GM12878 (cell line): Measurements from ENCODE around the gene PTPMT1. TPM values are rescaled to one million over a fixed set of nuclear protein-coding genes. Genes with fewer than 3 reads are reported as not detected.

Source experiments
- ATAC-seq: fragments of 200-7000 bp; cut with Tn5 transposase; 3 replicates; pipeline ENCODE4 v1.9.1; 2020; ENCODE audit warnings: mild to moderate bottlenecking, moderate library complexity
- BruUV-seq: library from RNA; stranded (reverse); fragments of 400-500 nt; replicated peaks from 2 replicates; lab custom pipeline; 2021; lab: Mats Ljungman, UMichigan
- CTCF ChIA-PET: fragments of 300-600 bp; sonication (Branson Sonifier 250); formaldehyde crosslinking; extraction: SDS; loops from one replicate; lab custom pipeline; 2021; ENCODE audit warnings: inconsistent platforms; lab: Yijun Ruan, JAX
- POLR2A ChIA-PET: fragments of 350-600 bp; formaldehyde crosslinking; extraction: SDS; loops from one replicate; lab custom pipeline; 2021; ENCODE audit warnings: inconsistent platforms; lab: Charles Lee
- RAD21 ChIA-PET: fragments of 300-600 bp; sonication (Branson Sonifier 250); formaldehyde crosslinking; loops from one replicate; lab custom pipeline; 2023; ENCODE audit warnings: antibody characterized with exemption; ENCODE audit not compliant: unreplicated experiment; lab: Charles Lee
- SMC1A ChIA-PET: fragments of 300-600 bp; sonication (Branson Sonifier 250); formaldehyde crosslinking; loops from one replicate; lab custom pipeline; 2023; ENCODE audit not compliant: unreplicated experiment, uncharacterized antibody; lab: Charles Lee
- DNase-seq: peaks from one replicate; pipeline ENCODE4 v3.0.0-alpha.2; 2011; ENCODE audit warnings: low read depth, low spot score
- FAIRE-seq: peaks from 3 replicates; lab custom pipeline; 2011; peaks lifted over from hg19 to GRCh38; lab: Jason Lieb, UNC
- H2AFZ ChIP-seq: 2 replicates; pipeline ENCODE4 v1.6.0; 2011; ENCODE audit warnings: low read depth, low read length, control low read depth; ENCODE audit not compliant: control insufficient read depth
- H3K27ac ChIP-seq: 2 replicates; pipeline ENCODE4 v1.5.1; 2011; ENCODE audit warnings: control low read depth; ENCODE audit not compliant: control insufficient read depth, insufficient read depth
- H3K27me3 ChIP-seq, 2 experiments: replicated peaks in 1 of 2; 2 replicates each; pipeline versions ENCODE4 v1.6.0 to v1.6.1; 2011; ENCODE audit warnings: low read length in 1 of 2; ENCODE audit not compliant: control insufficient read depth in 2 of 2, insufficient read depth in 2 of 2
- H3K36me3 ChIP-seq, 2 experiments: 2 replicates each; pipeline ENCODE4 v1.5.1; 2011; ENCODE audit warnings: low read length in 1 of 2; ENCODE audit not compliant: control insufficient read depth in 2 of 2, insufficient read depth in 2 of 2
- H3K4me1 ChIP-seq: 2 replicates; pipeline ENCODE4 v1.6.1; 2011; ENCODE audit warnings: mild to moderate bottlenecking, low read length, moderate library complexity, mixed read lengths; ENCODE audit not compliant: control insufficient read depth, insufficient read depth
- H3K4me2 ChIP-seq: 2 replicates; pipeline ENCODE4 v1.6.0; 2011; ENCODE audit warnings: control low read depth; ENCODE audit not compliant: control insufficient read depth, insufficient read depth
- H3K4me3 ChIP-seq: fragments of 200-600 bp; sonication (generic); 2 replicates; pipeline ENCODE4 v1.5.1; 2016
- H3K79me2 ChIP-seq: 2 replicates; pipeline ENCODE4 v1.6.0; 2011; ENCODE audit warnings: low read length; ENCODE audit not compliant: control insufficient read depth, insufficient read depth
- H3K9ac ChIP-seq: 2 replicates; pipeline ENCODE4 v1.8.0; 2011; ENCODE audit warnings: low read length, control low read depth, mixed read lengths; ENCODE audit not compliant: control insufficient read depth, insufficient read depth
- H3K9me3 ChIP-seq: replicated peaks from 3 replicates; pipeline ENCODE4 v1.5.1; 2011; ENCODE audit warnings: mild to moderate bottlenecking, low read length; ENCODE audit not compliant: control insufficient read depth, insufficient read depth
- H4K20me1 ChIP-seq: 2 replicates; pipeline ENCODE4 v1.6.0; 2011; ENCODE audit not compliant: control insufficient read depth, insufficient read depth
- CREB1 ChIP-seq: IDR thresholded peaks from 2 replicates; pipeline ENCODE4 v1.6.1; 2012; ENCODE audit warnings: low read depth, mild to moderate bottlenecking, inconsistent platforms
- EED ChIP-seq: sonication (generic); IDR thresholded peaks from 2 replicates; pipeline ENCODE4 v1.6.1; 2016; ENCODE audit warnings: antibody characterized with exemption, low read depth
- ETV6 ChIP-seq, 2 experiments: fragments of 450-650 bp in 1 of 2; IDR thresholded peaks in 1 of 2; conservative IDR thresholded peaks in 1 of 2; 2 replicates each; pipeline ENCODE4 v1.6.1; 2014; ENCODE audit warnings: antibody characterized with exemption in 1 of 2, borderline replicate concordance in 1 of 2, low read depth in 1 of 2, mild to moderate bottlenecking in 1 of 2, moderate library complexity in 1 of 2
- NR2C1 ChIP-seq: fragments of 450-650 bp; IDR thresholded peaks from 2 replicates; pipeline ENCODE4 v1.6.1; 2017; ENCODE audit warnings: antibody characterized with exemption, mild to moderate bottlenecking, moderate library complexity
- RAD51 ChIP-seq: fragments of 450-650 bp; IDR thresholded peaks from 2 replicates; pipeline ENCODE4 v1.6.1; 2016; ENCODE audit warnings: moderate library complexity, mild to moderate bottlenecking, inconsistent platforms
- RB1 ChIP-seq: fragments of 450-650 bp; formaldehyde crosslinking; IDR thresholded peaks from 2 replicates; pipeline ENCODE4 v1.6.1; 2017; ENCODE audit warnings: mild to moderate bottlenecking, borderline replicate concordance
- RELA ChIP-seq: fragments of 450-650 bp; IDR thresholded peaks from 2 replicates; pipeline ENCODE4 v1.8.0; 2014; ENCODE audit warnings: borderline replicate concordance; ENCODE audit not compliant: partially characterized antibody
- ZNF687 ChIP-seq: fragments of 450-650 bp; IDR thresholded peaks from 2 replicates; pipeline ENCODE4 v1.6.1; 2017; ENCODE audit warnings: mild to moderate bottlenecking, moderate library complexity
- ZZZ3 ChIP-seq: IDR thresholded peaks from 2 replicates; pipeline ENCODE4 v1.6.1; 2011; ENCODE audit warnings: low read depth; ENCODE audit not compliant: control insufficient read depth, insufficient read length
- WGBS: methylation state at CpG from one replicate; pipeline ENCODE4 v1.1.6; 2016; ENCODE audit warnings: low lambda C conversion rate; ENCODE audit not compliant: insufficient replicate concordance, insufficient coverage; ENCODE audit errors: missing lambda C conversion rate; 5-methylcytosine and 5-hydroxymethylcytosine counted together
- in situ Hi-C: fragments of 300-500 bp; cut with MboI; formaldehyde crosslinking; loops from 9 replicates; pipeline ENCODE4 v1.14.3; 2018; ENCODE audit warnings: mixed read lengths
- intact Hi-C: fragments of 100-400 bp; cut with micrococcal nuclease; formaldehyde crosslinking; loops from one replicate; pipeline ENCODE4 v1.14.2; 2022; ENCODE audit not compliant: unreplicated experiment
- polyA plus RNA-seq, 11 experiments: library from polyadenylated mRNA; depleted of rRNA in 4 of 11; unstranded in 6 of 11; stranded (reverse) in 5 of 11; fragments of >200 nt; fragmentation: Nextera tagmentation in 4 of 11; fragmentation: Illumina TruSeq in 1 of 11; extraction: Ambion mirVana in 4 of 11; extraction: Trizol in 1 of 11; gene quantifications; 1 replicate in 1 of 11; 2 replicates in 10 of 11; pipeline versions ENCODE4 v1.2.1 to v1.2.3, GENCODE V29; 2011 to 2016; ENCODE audit warnings: inconsistent platforms in 2 of 11, missing spikeins in 2 of 11, low read depth in 1 of 11
- total RNA-seq, 4 experiments: library from RNA; depleted of rRNA in 3 of 4; stranded (reverse); fragments of >200 nt in 3 of 4; fragmentation: Illumina TruSeq in 1 of 4; extraction: Trizol in 1 of 4; gene quantifications; 2 replicates each; pipeline versions ENCODE4 v1.2.1 to v1.2.3, GENCODE V29; 2013 to 2021
- TF ChIP-seq, protein P1 (sequence below): fragments of 450-650 bp; IDR thresholded peaks from 2 replicates; pipeline ENCODE4 v1.6.1; 2017; ENCODE audit warnings: mild to moderate bottlenecking, moderate library complexity

Gene PTPMT1
- total and polyA plus RNA-seq, 10 of the 15 experiments (the other 5 are each of a cell fraction or from before 2014, with no cell fraction given): 12.0 to 116 (median 58.2) TPM

DNA sequence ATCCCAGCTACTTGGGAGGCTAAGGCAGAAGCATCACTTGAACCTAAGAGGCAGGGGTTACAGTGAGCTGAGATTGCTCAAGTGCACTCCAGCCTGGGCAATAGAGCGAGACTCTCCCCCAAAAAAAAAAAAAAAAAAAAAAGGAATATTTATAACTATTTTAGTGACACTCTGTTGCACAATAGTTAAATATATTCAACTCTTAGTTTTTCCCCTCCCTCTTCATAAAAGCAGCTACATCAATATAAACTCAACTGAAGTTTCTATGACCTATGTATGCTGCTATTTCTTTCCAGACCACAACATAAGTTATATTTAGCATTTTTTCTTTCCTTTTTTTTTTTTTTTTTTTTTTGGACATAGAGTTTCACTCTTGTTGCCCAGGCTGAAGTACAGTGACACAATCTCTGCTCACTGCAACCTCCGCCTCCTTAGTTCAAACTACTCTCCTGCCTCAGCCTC is 31.7 kb upstream of the PTPMT1 start:
- Histone ChIP-seq H3K4me1 (no peaks in the 10 kb centered on the region; the same call in 1 of the 2 replicates), H3K36me3 (peaks cover 0 to 10% of the 10 kb centered on the region in 2 experiments), H3K4me2 (no peak overlapping the region), H4K20me1 (no peaks in the 10 kb centered on the region), H3K27me3 (no peaks in the 10 kb centered on the region), H3K27ac (no peak overlapping the region), H3K79me2 (peaks cover 81% of the 10 kb centered on the region), H3K9me3 (no peaks in the 10 kb centered on the region), H3K4me3 (no peak overlapping the region), H3K9ac (no peak overlapping the region), H2AFZ (no peak overlapping the region)
- POLR2A ChIA-PET: interaction anchor here (0.5 to 3.9 kb wide), 7 partner anchors 8 to 299 kb away, joined by 3 to 16 read pairs (median 4); partner anchors contain the start of genes CELF1 and MTCH2
- TF ChIP-seq RELA: no peak
- no peak for TF ChIP-seq NR2C1
- no peak for TF ChIP-seq CREB1
- TF ChIP-seq EED: no peak
- TF ChIP-seq ETV6 (conservative IDR thresholded peaks at IDR 0.05 in 1 of 2, IDR thresholded peaks at IDR 0.05 in 1 of 2; ENCODE audit: borderline replicate concordance in 1 of 2, low read depth in 1 of 2): no peak
- no peak for TF ChIP-seq ZZZ3
- no peak for TF ChIP-seq RAD51
- TF ChIP-seq, protein P1, sequence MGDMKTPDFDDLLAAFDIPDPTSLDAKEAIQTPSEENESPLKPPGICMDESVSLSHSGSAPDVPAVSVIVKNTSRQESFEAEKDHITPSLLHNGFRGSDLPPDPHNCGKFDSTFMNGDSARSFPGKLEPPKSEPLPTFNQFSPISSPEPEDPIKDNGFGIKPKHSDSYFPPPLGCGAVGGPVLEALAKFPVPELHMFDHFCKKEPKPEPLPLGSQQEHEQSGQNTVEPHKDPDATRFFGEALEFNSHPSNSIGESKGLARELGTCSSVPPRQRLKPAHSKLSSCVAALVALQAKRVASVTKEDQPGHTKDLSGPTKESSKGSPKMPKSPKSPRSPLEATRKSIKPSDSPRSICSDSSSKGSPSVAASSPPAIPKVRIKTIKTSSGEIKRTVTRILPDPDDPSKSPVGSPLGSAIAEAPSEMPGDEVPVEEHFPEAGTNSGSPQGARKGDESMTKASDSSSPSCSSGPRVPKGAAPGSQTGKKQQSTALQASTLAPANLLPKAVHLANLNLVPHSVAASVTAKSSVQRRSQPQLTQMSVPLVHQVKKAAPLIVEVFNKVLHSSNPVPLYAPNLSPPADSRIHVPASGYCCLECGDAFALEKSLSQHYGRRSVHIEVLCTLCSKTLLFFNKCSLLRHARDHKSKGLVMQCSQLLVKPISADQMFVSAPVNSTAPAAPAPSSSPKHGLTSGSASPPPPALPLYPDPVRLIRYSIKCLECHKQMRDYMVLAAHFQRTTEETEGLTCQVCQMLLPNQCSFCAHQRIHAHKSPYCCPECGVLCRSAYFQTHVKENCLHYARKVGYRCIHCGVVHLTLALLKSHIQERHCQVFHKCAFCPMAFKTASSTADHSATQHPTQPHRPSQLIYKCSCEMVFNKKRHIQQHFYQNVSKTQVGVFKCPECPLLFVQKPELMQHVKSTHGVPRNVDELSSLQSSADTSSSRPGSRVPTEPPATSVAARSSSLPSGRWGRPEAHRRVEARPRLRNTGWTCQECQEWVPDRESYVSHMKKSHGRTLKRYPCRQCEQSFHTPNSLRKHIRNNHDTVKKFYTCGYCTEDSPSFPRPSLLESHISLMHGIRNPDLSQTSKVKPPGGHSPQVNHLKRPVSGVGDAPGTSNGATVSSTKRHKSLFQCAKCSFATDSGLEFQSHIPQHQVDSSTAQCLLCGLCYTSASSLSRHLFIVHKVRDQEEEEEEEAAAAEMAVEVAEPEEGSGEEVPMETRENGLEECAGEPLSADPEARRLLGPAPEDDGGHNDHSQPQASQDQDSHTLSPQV: no peak
- TF ChIP-seq ZNF687: no peak
- TF ChIP-seq RB1: no peak
- intact Hi-C loops (no loop called here), in situ Hi-C loops (no loop called here)
- DNase-seq (no peak), FAIRE-seq (no peak), ATAC-seq (no peak)
- BruUV-seq: no TSS peak
- SMC1A ChIA-PET: interaction anchor here (0.8 to 6.1 kb wide), 4 partner anchors 9 to 35 kb away, joined by 3 to 42 read pairs (median 6); no protein-coding TSS in a partner anchor
- CTCF ChIA-PET: interaction anchor here (0.6 to 2.6 kb wide), 3 partner anchors 12 to 18 kb away, joined by 6 to 9 read pairs (median 7); no protein-coding TSS in a partner anchor
- RAD21 ChIA-PET: interaction anchor here (0.6 kb wide), 1 partner anchor 18 kb away, joined by 3 read pairs; no protein-coding TSS in a partner anchor
- 100% methylated on average over 1 of the region's 2 CpGs for WGBS
